OCI-LY7 (cell line): Measurements from ENCODE around the gene CYP2E1. TPM values are rescaled to one million over a fixed set of nuclear protein-coding genes. Genes with fewer than 3 reads are reported as not detected.
"Not testable (repeated sequence)": the region's sequence is repeated elsewhere in the genome, so short reads cannot be mapped to it uniquely, and the experiment has no call there.

Source experiments
- BruUV-seq: library from RNA; stranded (reverse); fragments of 400-500 nt; replicated peaks from 2 replicates; lab custom pipeline; 2021; lab: Mats Ljungman, UMichigan
- CTCF ChIA-PET: fragments of 300-600 bp; sonication (Branson Sonifier 250); formaldehyde crosslinking; loops from one replicate; lab custom pipeline; 2022; ENCODE audit warnings: antibody characterized with exemption; ENCODE audit not compliant: unreplicated experiment; lab: Charles Lee
- POLR2A ChIA-PET: fragments of 300-600 bp; sonication (Branson Sonifier 250); formaldehyde crosslinking; loops from one replicate; lab custom pipeline; 2022; ENCODE audit warnings: antibody characterized with exemption; lab: Charles Lee
- DNase-seq: peaks from one replicate; pipeline ENCODE4 v3.0.0-alpha.2; 2015; ENCODE audit warnings: low spot score
- H2AFZ ChIP-seq: fragments of 200-600 bp; sonication (generic), shearing (Covaris generic); 2 replicates; pipeline ENCODE4 v1.6.1; 2014; ENCODE audit warnings: mild to moderate bottlenecking, antibody characterized with exemption, low read length, moderate library complexity
- H3K27ac ChIP-seq: fragments of 200-600 bp; sonication (generic); 2 replicates; pipeline ENCODE4 v1.5.1; 2014; ENCODE audit warnings: mixed run types, low read depth, mild to moderate bottlenecking, moderate library complexity, low read length, inconsistent platforms; ENCODE audit not compliant: poor library complexity, severe bottlenecking
- H3K36me3 ChIP-seq: fragments of 200-600 bp; sonication (generic); 2 replicates; pipeline ENCODE4 v1.6.1; 2014; ENCODE audit warnings: mild to moderate bottlenecking, antibody characterized with exemption, low read length, moderate library complexity, mixed read lengths; ENCODE audit not compliant: insufficient read depth
- H3K4me1 ChIP-seq: fragments of 200-600 bp; sonication (generic); 2 replicates; pipeline ENCODE4 v1.5.1; 2014; ENCODE audit warnings: mild to moderate bottlenecking, low read length; ENCODE audit not compliant: insufficient read depth, poor library complexity, severe bottlenecking
- H3K4me2 ChIP-seq: fragments of 200-600 bp; sonication (generic); 2 replicates; pipeline ENCODE4 v1.6.1; 2014; ENCODE audit warnings: mild to moderate bottlenecking, low read length
- H3K4me3 ChIP-seq: fragments of 200-600 bp; sonication (generic); 2 replicates; pipeline ENCODE4 v1.5.1; 2014; ENCODE audit warnings: mild to moderate bottlenecking, low read depth, low read length; ENCODE audit not compliant: poor library complexity, severe bottlenecking
- H3K79me2 ChIP-seq: fragments of 200-600 bp; sonication (generic); 2 replicates; pipeline ENCODE4 v1.6.1; 2016; ENCODE audit warnings: low read depth, mild to moderate bottlenecking, low read length, moderate library complexity, mixed read lengths; ENCODE audit not compliant: insufficient read depth
- H3K9me2 ChIP-seq: fragments of 200-600 bp; sonication (generic); 2 replicates; pipeline ENCODE4 v1.6.1; 2016; ENCODE audit warnings: mild to moderate bottlenecking, low read length, mixed read lengths; ENCODE audit not compliant: insufficient read depth
- H3K9me3 ChIP-seq: fragments of 200-600 bp; sonication (generic); 2 replicates; pipeline ENCODE4 v1.6.1; 2014; ENCODE audit warnings: mild to moderate bottlenecking, mixed run types, low read length, mixed read lengths
- H4K20me1 ChIP-seq: fragments of 200-600 bp; sonication (generic); 2 replicates; pipeline ENCODE4 v1.6.1; 2014; ENCODE audit warnings: mild to moderate bottlenecking, antibody characterized with exemption, low read length, moderate library complexity, mixed read lengths; ENCODE audit not compliant: insufficient read depth
- intact Hi-C: fragments of 100-400 bp; cut with micrococcal nuclease; formaldehyde crosslinking; loops from one replicate; pipeline ENCODE4 v1.10.0; 2022; ENCODE audit not compliant: unreplicated experiment
- total RNA-seq, 2 experiments: library from RNA; depleted of rRNA in 1 of 2; stranded (reverse); fragments of >200 nt in 1 of 2; shearing (Covaris generic) in 1 of 2; gene quantifications; 2 replicates each; pipeline ENCODE4 v1.2.3, GENCODE V29; 2014 to 2022

The CYP2E1 gene
- total RNA-seq, 2 experiments from 2014 or later = 1.7 to 1.9 TPM

GRCh38 chr10:133573460-133573859, 46.3 kb downstream of the CYP2E1 start:
- not testable (repeated sequence) for H3K9me2 ChIP-seq

GRCh38 chr10:133577037-133577436, 49.9 kb downstream of the CYP2E1 start:
- POLR2A ChIA-PET, DNase-seq, H3K4me2 ChIP-seq, H3K27ac ChIP-seq, BruUV-seq, CTCF ChIA-PET, H2AFZ ChIP-seq, intact Hi-C loops, H3K79me2 ChIP-seq, H3K4me1 ChIP-seq, H3K9me2 ChIP-seq, H3K36me3 ChIP-seq, H3K4me3 ChIP-seq, H4K20me1 ChIP-seq, H3K9me3 ChIP-seq: not testable (repeated sequence)

More at GRCh38 chr10:133573460-133573859, 46.3 kb downstream of the CYP2E1 start:
- H3K79me2 ChIP-seq, H3K27ac ChIP-seq, H2AFZ ChIP-seq, intact Hi-C loops, CTCF ChIA-PET, H3K4me2 ChIP-seq, H4K20me1 ChIP-seq, H3K4me1 ChIP-seq, DNase-seq, H3K36me3 ChIP-seq, BruUV-seq, H3K9me3 ChIP-seq, H3K4me3 ChIP-seq: not testable (repeated sequence)
- POLR2A ChIA-PET = interaction anchor here (0.8 kb wide), 1 partner anchor 42 kb away, joined by 3 read pairs; no protein-coding TSS in a partner anchor

Other genes with a start within 250 kb of the CYP2E1 start
- 37.8 and 40.5 TPM in 2 replicates for gene TUBGCP2, start 218.5 kb upstream of the CYP2E1 start, total RNA-seq (2014; rRNA removed; shearing (Covaris generic))
- 53.0 and 56.1 TPM in 2 replicates for gene TUBGCP2, start 218.5 kb upstream of the CYP2E1 start, total RNA-seq (2022)
- gene ZNF511, start 218.4 kb upstream of the CYP2E1 start, total RNA-seq (2014; rRNA removed; shearing (Covaris generic)) = 64.7 and 95.0 TPM in 2 replicates
- gene ZNF511, start 218.4 kb upstream of the CYP2E1 start, total RNA-seq (2022) = 60.6 and 68.8 TPM in 2 replicates
- not detected in 2 replicates for gene CALY, start 190.5 kb upstream of the CYP2E1 start, total RNA-seq (2014; rRNA removed; shearing (Covaris generic))
- not detected in 2 replicates for gene CALY, start 190.5 kb upstream of the CYP2E1 start, total RNA-seq (2022)
- not detected in 2 replicates for gene PRAP1, start 180.0 kb upstream of the CYP2E1 start, total RNA-seq (2014; rRNA removed; shearing (Covaris generic))
- not detected in 2 replicates for gene PRAP1, start 180.0 kb upstream of the CYP2E1 start, total RNA-seq (2022)
- gene FUOM, start 169.3 kb upstream of the CYP2E1 start, total RNA-seq (2014; rRNA removed; shearing (Covaris generic)) = 46.0 and 47.5 TPM in 2 replicates
- 23.6 and 30.4 TPM in 2 replicates for gene FUOM, start 169.3 kb upstream of the CYP2E1 start, total RNA-seq (2022)
- gene ECHS1, start 154.0 kb upstream of the CYP2E1 start, total RNA-seq (2014; rRNA removed; shearing (Covaris generic)) = 39.5 and 48.3 TPM in 2 replicates
- gene ECHS1, start 154.0 kb upstream of the CYP2E1 start, total RNA-seq (2022) = 42.2 and 46.2 TPM in 2 replicates
- 5.9 and 10.7 TPM in 2 replicates for gene PAOX, start 148.1 kb upstream of the CYP2E1 start, total RNA-seq (2014; rRNA removed; shearing (Covaris generic))
- 16.0 and 28.1 TPM in 2 replicates for gene PAOX, start 148.1 kb upstream of the CYP2E1 start, total RNA-seq (2022)
- gene MTG1, start 133.2 kb upstream of the CYP2E1 start, total RNA-seq (2014; rRNA removed; shearing (Covaris generic)) = 60.3 and 85.6 TPM in 2 replicates
- gene MTG1, start 133.2 kb upstream of the CYP2E1 start, total RNA-seq (2022) = 101 and 107 TPM in 2 replicates
- not detected in 2 replicates for gene SPRN, start 102.7 kb upstream of the CYP2E1 start, total RNA-seq (2014; rRNA removed; shearing (Covaris generic))
- gene SPRN, start 102.7 kb upstream of the CYP2E1 start, total RNA-seq (2022) = not detected in 2 replicates
- 7.3 and 10.0 TPM in 2 replicates for gene SCART1, start 73.4 kb upstream of the CYP2E1 start, total RNA-seq (2014; rRNA removed; shearing (Covaris generic))
- gene SCART1, start 73.4 kb upstream of the CYP2E1 start, total RNA-seq (2022) = 10.9 and 15.2 TPM in 2 replicates
- not detected in 2 replicates for gene SYCE1, start 38.2 kb downstream of the CYP2E1 start, total RNA-seq (2014; rRNA removed; shearing (Covaris generic))
- not detected in 2 replicates for gene SYCE1, start 38.2 kb downstream of the CYP2E1 start, total RNA-seq (2022)
- not detected in 2 replicates for gene FRG2B, start 99.4 kb downstream of the CYP2E1 start, total RNA-seq (2014; rRNA removed; shearing (Covaris generic))
- not detected in 2 replicates for gene FRG2B, start 99.4 kb downstream of the CYP2E1 start, total RNA-seq (2022)